GM12801 (cell line): ENCODE data around the gene DENND4B.

Experiments
- CTCF ChIP-seq: IDR thresholded peaks from one replicate; pipeline ENCODE4 v1.5.1; 2011; ENCODE audit warnings: control low read depth; ENCODE audit not compliant: insufficient read length; ENCODE audit errors: extremely low read depth

DENND4B gene

GRCh38 chr1:153940756-153941155, 5.8 kb downstream of the DENND4B start:
- TF ChIP-seq CTCF, result no peak

- TF ChIP-seq CTCF, result no peak
Measured at GRCh38 chr1:153939476-153939875, 7.0 kb downstream of the DENND4B start.

- no peak for TF ChIP-seq CTCF
Measured at GRCh38 chr1:153938996-153939395, 7.5 kb downstream of the DENND4B start.

GRCh38 chr1:153937331-153937730, 9.2 kb downstream of the DENND4B start:
- TF ChIP-seq CTCF, result no peak

GRCh38 chr1:153936011-153936802, 10.3 kb downstream of the DENND4B start:
- no peak for TF ChIP-seq CTCF

GRCh38 chr1:153934746-153935145, 11.8 kb downstream of the DENND4B start:
- no peak for TF ChIP-seq CTCF

GRCh38 chr1:153933955-153934354, 12.6 kb downstream of the DENND4B start:
- TF ChIP-seq CTCF, result no peak
